Measurements from ENCODE around the gene SPG11. TPM values are rescaled to one million over a fixed set of nuclear protein-coding genes. Genes with fewer than 3 reads are reported as not detected.

SPG11 gene
- total and polyA plus RNA-seq, 2 donors (not counting 1 experiment from before 2014, with no cell fraction given) = 134 to 219 TPM

- Histone ChIP-seq H4K20me1 (ENCODE audit: control insufficient read depth, insufficient read depth, low read length, poor library complexity, severe bottlenecking) (no peaks in the 10 kb centered on the region), H3K4me3 (ENCODE audit: control extremely low read depth in 1 of 5, extremely low read depth in 1 of 5, insufficient read depth in 1 of 5, low read depth in 2 of 5, low read length in 4 of 5) (peak overlapping the region in 1 of 5 experiments; percentile 11), H3K27me3 (replicated peaks in 1 of 4; ENCODE audit: control extremely low read depth in 1 of 4, control insufficient read depth in 3 of 4, insufficient read depth in 4 of 4, low read length in 3 of 4) (no peaks in the 10 kb centered on the region), H3K9ac (ENCODE audit: low read length) (no peak overlapping the region), H3K4me2 (replicated peaks; ENCODE audit: low read depth, low read length, poor library complexity, severe bottlenecking) (peak overlapping the region; percentile 27), H2AFZ (ENCODE audit: insufficient read depth, low read depth, low read length, poor library complexity, severe bottlenecking) (peak overlapping the region; percentile 27), H3K36me3 (replicated peaks in 1 of 2; ENCODE audit: control extremely low read depth in 1 of 2, control insufficient read depth in 1 of 2, extremely low read depth in 1 of 2, insufficient read depth in 2 of 2, low read length in 1 of 2) (no peaks in the 10 kb centered on the region), H3K27ac (ENCODE audit: low read length in 2 of 2) (peak overlapping the region; percentile 42 to 69), H3K4me1 (ENCODE audit: control insufficient read depth in 2 of 2, insufficient read depth in 2 of 2, low read length in 2 of 2) (peaks cover 86 to 97% of the 10 kb centered on the region in 2 donors), H3K79me2 (ENCODE audit: control insufficient read depth, insufficient read depth, low read length) (peaks cover 27% of the 10 kb centered on the region), H3K9me3 (ENCODE audit: control extremely low read depth in 1 of 3, control insufficient read depth in 2 of 3, insufficient read depth in 1 of 3, low read length in 2 of 3) (no peaks in the 10 kb centered on the region)
- ChIA-PET CTCF (interaction anchor here (0.7 to 9.5 kb wide), 10 partner anchors 11 to 116 kb away, joined by 3 to 353 read pairs (median 4); partner anchors contain the start of genes B2M, PATL2 and TRIM69), POLR2A (interaction anchor here (0.6 to 16.6 kb wide), 6 partner anchors 11 to 251 kb away, joined by 3 to 819 read pairs (median 3); partner anchors contain the start of genes B2M, PATL2 and TRIM69)
- ATAC-seq (ENCODE audit: low read depth) = peak; percentile 22
- Mint-ChIP-seq H3K9me3 (ENCODE audit: insufficient read depth) (no peaks in the 10 kb centered on the region), H3K27me3 (no peaks in the 10 kb centered on the region), H3K27ac (peak overlapping the region; percentile 95), H3K4me3 (peak overlapping the region; percentile 24), H3K4me1 (peaks cover 84% of the 10 kb centered on the region)
- 61% methylated on average over 3 of the region's 6 CpGs for WGBS (ENCODE audit: insufficient coverage)
- TF ChIP-seq EZH2 (IDR thresholded peaks at IDR 0.05; ENCODE audit: borderline replicate concordance, insufficient read depth, low read depth, low read length, poor library complexity, severe bottlenecking) (no peak), CTCF (IDR thresholded peaks at IDR 0.05) (no peak)
- peak; percentile 68 for DNase-seq
- intact Hi-C loops (cut with micrococcal nuclease) = no loop called here
Observed at GRCh38 chr15:44670087-44670950, 6.9 kb upstream of the SPG11 start.
